Stimulated activated naive CD4-positive, alpha-beta T cell treated with Interleukin-2 at 50 U/mL for 16 hours (primary cell): ENCODE data around the gene PRTFDC1.
"Not testable (repeated sequence)": the region's sequence is repeated elsewhere in the genome, so short reads cannot be mapped to it uniquely, and the experiment has no call there.

Source experiments
- DNase-seq: peaks from one replicate; lab custom pipeline; 2025; lab: John Stamatoyannopoulos, UW

The PRTFDC1 gene

GRCh38 chr10:24930427-24930826 lies 22.0 kb downstream of the PRTFDC1 start:
- DNase-seq, result no peak

GRCh38 chr10:24929904-24930303 lies 22.5 kb downstream of the PRTFDC1 start:
- no peak for DNase-seq

GRCh38 chr10:24929056-24929544 lies 23.3 kb downstream of the PRTFDC1 start:
- DNase-seq, result no peak

GRCh38 chr10:24928163-24928562 lies 24.2 kb downstream of the PRTFDC1 start:
- no peak for DNase-seq

- no peak for DNase-seq
Measured at GRCh38 chr10:24926557-24926956, 25.8 kb downstream of the PRTFDC1 start.

- DNase-seq, result no peak
Measured at GRCh38 chr10:24925799-24926198, 26.6 kb downstream of the PRTFDC1 start.

GRCh38 chr10:24924483-24924882 lies 27.9 kb downstream of the PRTFDC1 start:
- DNase-seq, result not testable (repeated sequence)

GRCh38 chr10:24922222-24922868 lies 30.1 kb downstream of the PRTFDC1 start:
- DNase-seq, result peak; percentile 8

- peak; percentile 78 for DNase-seq
Measured at GRCh38 chr10:24920907-24921881, 31.2 kb downstream of the PRTFDC1 start.

- not testable (repeated sequence) for DNase-seq
Measured at GRCh38 chr10:24920192-24920591, 32.2 kb downstream of the PRTFDC1 start.

- not testable (repeated sequence) for DNase-seq
Measured at GRCh38 chr10:24919629-24920028, 32.8 kb downstream of the PRTFDC1 start.

GRCh38 chr10:24917979-24918378 lies 34.4 kb downstream of the PRTFDC1 start:
- no peak for DNase-seq

GRCh38 chr10:24917493-24917892 lies 34.9 kb downstream of the PRTFDC1 start:
- DNase-seq, result no peak

- DNase-seq, result no peak
Measured at GRCh38 chr10:24916365-24916764, 36.0 kb downstream of the PRTFDC1 start.

GRCh38 chr10:24915304-24915703 lies 37.1 kb downstream of the PRTFDC1 start:
- no peak for DNase-seq

- DNase-seq, result no peak
Measured at GRCh38 chr10:24914148-24914547, 38.3 kb downstream of the PRTFDC1 start.

- no peak for DNase-seq
Measured at GRCh38 chr10:24912215-24912614, 40.2 kb downstream of the PRTFDC1 start.

- DNase-seq, result no peak
Measured at GRCh38 chr10:24911029-24911428, 41.4 kb downstream of the PRTFDC1 start.

GRCh38 chr10:24910574-24910973 lies 41.8 kb downstream of the PRTFDC1 start:
- no peak for DNase-seq

GRCh38 chr10:24908793-24909423 lies 43.5 kb downstream of the PRTFDC1 start:
- no peak for DNase-seq

GRCh38 chr10:24907956-24908355 lies 44.5 kb downstream of the PRTFDC1 start:
- no peak for DNase-seq

- no peak for DNase-seq
Measured at GRCh38 chr10:24906372-24906771, 46.0 kb downstream of the PRTFDC1 start.
